Activated B cell treated with CpG ODN at 0.5 μM for 24 hours (primary cell): Measurements from ENCODE around the gene OR10G3. TPM values are rescaled to one million over a fixed set of nuclear protein-coding genes. Genes with fewer than 3 reads are reported as not detected.
A peak's percentile ranks its signal among the peaks of the same experiment; 100 is the strongest.

Experiments
- ATAC-seq: fragments of 200-7000 bp; cut with Tn5 transposase; one replicate; pipeline ENCODE4 v1.10.0; 2021; ENCODE audit warnings: low read depth, mild to moderate bottlenecking, moderate library complexity
- CTCF ChIA-PET: fragments of 350-600 bp; sonication (Branson Sonifier 250); formaldehyde crosslinking; loops from one replicate; lab custom pipeline; 2021; ENCODE audit warnings: antibody characterized with exemption; lab: Charles Lee
- POLR2A ChIA-PET: fragments of 350-600 bp; sonication (Branson Sonifier 250); formaldehyde crosslinking; loops from one replicate; lab custom pipeline; 2021; ENCODE audit warnings: antibody characterized with exemption; lab: Charles Lee
- DNase-seq: peaks from one replicate; pipeline ENCODE4 v3.0.0; 2022
- H3K27ac Mint-ChIP-seq: one replicate; pipeline ENCODE4 v1.8.0; 2020; ENCODE audit warnings: mixed read lengths
- H3K27me3 Mint-ChIP-seq: one replicate; pipeline ENCODE4 v1.8.0; 2021; ENCODE audit warnings: mixed read lengths
- H3K36me3 Mint-ChIP-seq: one replicate; pipeline ENCODE4 v1.8.0; 2021; ENCODE audit warnings: low read depth, mixed read lengths
- H3K4me1 Mint-ChIP-seq: one replicate; pipeline ENCODE4 v1.8.0; 2021; ENCODE audit warnings: mixed read lengths
- H3K4me3 Mint-ChIP-seq: one replicate; pipeline ENCODE4 v1.8.0; 2020; ENCODE audit warnings: mild to moderate bottlenecking, mixed read lengths
- H3K9me3 Mint-ChIP-seq: one replicate; pipeline ENCODE4 v1.8.0; 2020; ENCODE audit warnings: mixed read lengths
- intact Hi-C: fragments of 100-400 bp; cut with micrococcal nuclease; formaldehyde crosslinking; loops from one replicate; pipeline ENCODE4 v1.15.1; 2024
- total RNA-seq: library from RNA; stranded (reverse); gene quantifications from 2 replicates; pipeline ENCODE4 v1.2.3, GENCODE V29; 2022
- TF ChIP-seq, protein P1 (sequence below): fragments of 200-600 bp; IDR thresholded peaks from one replicate; pipeline ENCODE4 v1.8.0; 2022; ENCODE audit warnings: antibody characterized with exemption, mild to moderate bottlenecking

Gene OR10G3
- total RNA-seq, 1 donor from 2014 or later = not detected

GRCh38 chr14:21589317-21589716, 9.4 kb upstream of the OR10G3 start:
- no peak overlapping the region for H3K27ac Mint-ChIP-seq
- H3K9me3 Mint-ChIP-seq = peaks cover 15% of the 10 kb centered on the region
- CTCF ChIA-PET = no interaction called here
- H3K27me3 Mint-ChIP-seq = peaks cover 13% of the 10 kb centered on the region
- intact Hi-C loops = no loop called here
- no peaks in the 10 kb centered on the region for H3K36me3 Mint-ChIP-seq
- POLR2A ChIA-PET = no interaction called here
- no peak for DNase-seq
- TF ChIP-seq, protein P1, sequence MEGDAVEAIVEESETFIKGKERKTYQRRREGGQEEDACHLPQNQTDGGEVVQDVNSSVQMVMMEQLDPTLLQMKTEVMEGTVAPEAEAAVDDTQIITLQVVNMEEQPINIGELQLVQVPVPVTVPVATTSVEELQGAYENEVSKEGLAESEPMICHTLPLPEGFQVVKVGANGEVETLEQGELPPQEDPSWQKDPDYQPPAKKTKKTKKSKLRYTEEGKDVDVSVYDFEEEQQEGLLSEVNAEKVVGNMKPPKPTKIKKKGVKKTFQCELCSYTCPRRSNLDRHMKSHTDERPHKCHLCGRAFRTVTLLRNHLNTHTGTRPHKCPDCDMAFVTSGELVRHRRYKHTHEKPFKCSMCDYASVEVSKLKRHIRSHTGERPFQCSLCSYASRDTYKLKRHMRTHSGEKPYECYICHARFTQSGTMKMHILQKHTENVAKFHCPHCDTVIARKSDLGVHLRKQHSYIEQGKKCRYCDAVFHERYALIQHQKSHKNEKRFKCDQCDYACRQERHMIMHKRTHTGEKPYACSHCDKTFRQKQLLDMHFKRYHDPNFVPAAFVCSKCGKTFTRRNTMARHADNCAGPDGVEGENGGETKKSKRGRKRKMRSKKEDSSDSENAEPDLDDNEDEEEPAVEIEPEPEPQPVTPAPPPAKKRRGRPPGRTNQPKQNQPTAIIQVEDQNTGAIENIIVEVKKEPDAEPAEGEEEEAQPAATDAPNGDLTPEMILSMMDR = no peak
- H3K4me1 Mint-ChIP-seq = no peaks in the 10 kb centered on the region
- H3K4me3 Mint-ChIP-seq = no peak overlapping the region
- no peak for ATAC-seq

DNA sequence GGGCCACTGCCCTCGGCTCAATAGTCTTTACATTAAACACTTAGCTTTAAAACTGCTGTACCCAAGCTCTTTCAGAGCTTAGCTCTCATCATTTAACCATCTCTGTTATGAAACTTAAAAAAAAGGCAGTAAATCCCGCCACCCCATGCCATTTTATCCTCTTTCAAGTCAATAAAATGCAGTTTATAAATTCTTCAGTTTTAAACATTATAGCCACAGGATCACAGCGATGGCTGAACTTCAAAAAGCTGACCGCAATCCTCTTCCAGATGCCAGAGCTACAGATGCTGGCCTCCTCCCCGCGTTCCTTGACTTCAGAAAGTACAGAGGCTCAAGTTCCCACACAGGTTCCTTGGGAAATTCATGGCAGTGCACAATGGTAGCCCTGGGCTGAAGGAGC, 4.2 kb downstream of the OR10G3 start:
- no peak overlapping the region for H3K4me3 Mint-ChIP-seq
- TF ChIP-seq, protein P1 = no peak
- H3K27me3 Mint-ChIP-seq = peaks cover 12% of the 10 kb centered on the region
- no peak for DNase-seq
- H3K36me3 Mint-ChIP-seq = no peaks in the 10 kb centered on the region
- no peaks in the 10 kb centered on the region for H3K4me1 Mint-ChIP-seq
- ChIA-PET POLR2A (no interaction called here), CTCF (no interaction called here)
- ATAC-seq = no peak
- intact Hi-C loops = no loop called here
- no peak overlapping the region for H3K27ac Mint-ChIP-seq
- H3K9me3 Mint-ChIP-seq = peaks cover 4% of the 10 kb centered on the region

GRCh38 chr14:21572604-21573003, 7.3 kb downstream of the OR10G3 start:
- DNase-seq = no peak
- Mint-ChIP-seq H3K9me3 (peaks cover 4% of the 10 kb centered on the region), H3K27me3 (peaks cover 22% of the 10 kb centered on the region), H3K27ac (no peak overlapping the region), H3K36me3 (no peaks in the 10 kb centered on the region), H3K4me3 (no peak overlapping the region), H3K4me1 (no peaks in the 10 kb centered on the region)
- ChIA-PET CTCF (no interaction called here), POLR2A (no interaction called here)
- intact Hi-C loops = no loop called here
- no peak for ATAC-seq
- TF ChIP-seq, protein P1 = no peak

- ATAC-seq (no peak), DNase-seq (no peak)
- ChIA-PET CTCF (interaction anchor here (6.6 kb wide), 1 partner anchor 61 kb away, joined by 47 read pairs; no protein-coding TSS in a partner anchor), POLR2A (interaction anchor here (0.6 kb wide), 1 partner anchor 103 kb away, joined by 7 read pairs; the partner anchor contains the start of gene CHD8)
- intact Hi-C loops = loop anchor here (5.0 to 10.0 kb wide), 3 partner anchors 46 to 316 kb away; partner anchors contain the start of genes HNRNPC and METTL3
- Mint-ChIP-seq H3K9me3 (no peaks in the 10 kb centered on the region), H3K4me3 (no peak overlapping the region), H3K27ac (no peak overlapping the region), H3K4me1 (peaks cover 3% of the 10 kb centered on the region), H3K36me3 (no peaks in the 10 kb centered on the region), H3K27me3 (no peaks in the 10 kb centered on the region)
- TF ChIP-seq, protein P1 = no peak
Measured at GRCh38 chr14:21558703-21559170, 21.1 kb downstream of the OR10G3 start.

- no peaks in the 10 kb centered on the region for H3K27me3 Mint-ChIP-seq
- H3K4me3 Mint-ChIP-seq = peak overlapping the region; percentile 50
- H3K27ac Mint-ChIP-seq = peak overlapping the region; percentile 33
- DNase-seq (no peak), ATAC-seq (peak; percentile 49)
- TF ChIP-seq, protein P1 = no peak
- peaks cover 3% of the 10 kb centered on the region for H3K4me1 Mint-ChIP-seq
- H3K36me3 Mint-ChIP-seq = no peaks in the 10 kb centered on the region
- intact Hi-C loops = loop anchor here (1.0 to 10.0 kb wide), 11 partner anchors 45 to 543 kb away; partner anchors contain the start of genes CHD8, HNRNPC, METTL3 and SUPT16H
- ChIA-PET CTCF (interaction anchor here (0.7 to 6.6 kb wide), 6 partner anchors 22 to 543 kb away, joined by 3 to 47 read pairs (median 4); partner anchors contain the start of gene METTL3), POLR2A (no interaction called here)
- no peaks in the 10 kb centered on the region for H3K9me3 Mint-ChIP-seq
Measured at GRCh38 chr14:21557084-21557901, 22.6 kb downstream of the OR10G3 start.
